Measurements from ENCODE around the gene GATAD2A.

The GATAD2A gene

GRCh38 chr19:19406878-19407632 is 1.6 kb downstream of the GATAD2A start:
- peak overlapping the region; percentile 94 for H3K4me3 Mint-ChIP-seq
- H3K9me3 Mint-ChIP-seq (ENCODE audit: low read depth): no peaks in the 10 kb centered on the region
- no peaks in the 10 kb centered on the region for H3K36me3 Mint-ChIP-seq
- H3K4me1 Mint-ChIP-seq (ENCODE audit: low read depth): peaks cover 73% of the 10 kb centered on the region
- peak overlapping the region; percentile 93 for H3K27ac Mint-ChIP-seq
- no peaks in the 10 kb centered on the region for H3K27me3 Mint-ChIP-seq

GRCh38 chr19:19407633-19407930 is 2.1 kb downstream of the GATAD2A start:
- Mint-ChIP-seq H3K4me1 (ENCODE audit: low read depth) (peaks cover 76% of the 10 kb centered on the region), H3K4me3 (peak overlapping the region; percentile 94), H3K36me3 (no peaks in the 10 kb centered on the region), H3K27ac (no peak overlapping the region), H3K9me3 (ENCODE audit: low read depth) (no peaks in the 10 kb centered on the region), H3K27me3 (no peaks in the 10 kb centered on the region)

GRCh38 chr19:19409205-19409604 is 3.7 kb downstream of the GATAD2A start:
- Mint-ChIP-seq H3K36me3 (no peaks in the 10 kb centered on the region), H3K27me3 (no peaks in the 10 kb centered on the region), H3K4me3 (peak overlapping the region; percentile 94), H3K9me3 (ENCODE audit: low read depth) (no peaks in the 10 kb centered on the region), H3K4me1 (ENCODE audit: low read depth) (peaks cover 79% of the 10 kb centered on the region), H3K27ac (peak overlapping the region; percentile 90)

- Mint-ChIP-seq H3K36me3 (no peaks in the 10 kb centered on the region), H3K27ac (peak overlapping the region; percentile 90), H3K9me3 (ENCODE audit: low read depth) (no peaks in the 10 kb centered on the region), H3K4me3 (peak overlapping the region; percentile 94), H3K27me3 (no peaks in the 10 kb centered on the region), H3K4me1 (ENCODE audit: low read depth) (peaks cover 77% of the 10 kb centered on the region)
These were observed 4.2 kb downstream of the GATAD2A start for GRCh38 chr19:19409631-19410030.

- Mint-ChIP-seq H3K36me3 (no peaks in the 10 kb centered on the region), H3K9me3 (ENCODE audit: low read depth) (no peaks in the 10 kb centered on the region), H3K27ac (peak overlapping the region; percentile 75), H3K27me3 (no peaks in the 10 kb centered on the region), H3K4me1 (ENCODE audit: low read depth) (peaks cover 75% of the 10 kb centered on the region), H3K4me3 (peak overlapping the region; percentile 42)
These were observed 5.4 kb downstream of the GATAD2A start for GRCh38 chr19:19410553-19411550.

GRCh38 chr19:19416280-19416679 is 10.8 kb downstream of the GATAD2A start:
- H3K27ac Mint-ChIP-seq: no peak overlapping the region
- H3K4me1 Mint-ChIP-seq (ENCODE audit: low read depth): peaks cover 70% of the 10 kb centered on the region
- H3K4me3 Mint-ChIP-seq: peak overlapping the region; percentile 47
- H3K9me3 Mint-ChIP-seq (ENCODE audit: low read depth): no peaks in the 10 kb centered on the region
- peaks cover 3% of the 10 kb centered on the region for H3K36me3 Mint-ChIP-seq
- H3K27me3 Mint-ChIP-seq: no peaks in the 10 kb centered on the region

GRCh38 chr19:19417046-19417445 is 11.6 kb downstream of the GATAD2A start:
- peaks cover 73% of the 10 kb centered on the region for H3K4me1 Mint-ChIP-seq (ENCODE audit: low read depth)
- no peak overlapping the region for H3K27ac Mint-ChIP-seq

GRCh38 chr19:19417628-19418245 is 12.3 kb downstream of the GATAD2A start:
- H3K4me3 Mint-ChIP-seq: peak overlapping the region; percentile 56
- H3K27me3 Mint-ChIP-seq: no peaks in the 10 kb centered on the region
- no peaks in the 10 kb centered on the region for H3K9me3 Mint-ChIP-seq (ENCODE audit: low read depth)
- H3K36me3 Mint-ChIP-seq: peaks cover 3% of the 10 kb centered on the region
- peak overlapping the region; percentile 80 for H3K27ac Mint-ChIP-seq
- H3K4me1 Mint-ChIP-seq (ENCODE audit: low read depth): peaks cover 74% of the 10 kb centered on the region

More at GRCh38 chr19:19417046-19417445, 11.6 kb downstream of the GATAD2A start:
- H3K4me3 Mint-ChIP-seq: no peak overlapping the region
- peaks cover 3% of the 10 kb centered on the region for H3K36me3 Mint-ChIP-seq
- H3K9me3 Mint-ChIP-seq (ENCODE audit: low read depth): no peaks in the 10 kb centered on the region
- no peaks in the 10 kb centered on the region for H3K27me3 Mint-ChIP-seq

- Mint-ChIP-seq H3K27ac (peak overlapping the region; percentile 80), H3K9me3 (ENCODE audit: low read depth) (no peaks in the 10 kb centered on the region), H3K4me1 (ENCODE audit: low read depth) (peaks cover 74% of the 10 kb centered on the region), H3K36me3 (peaks cover 3% of the 10 kb centered on the region), H3K4me3 (peak overlapping the region; percentile 60), H3K27me3 (no peaks in the 10 kb centered on the region)
These were observed 13.2 kb downstream of the GATAD2A start for GRCh38 chr19:19418555-19419260.

- H3K27ac Mint-ChIP-seq: peak overlapping the region; percentile 73
- peaks cover 3% of the 10 kb centered on the region for H3K36me3 Mint-ChIP-seq
- H3K27me3 Mint-ChIP-seq: no peaks in the 10 kb centered on the region
- no peaks in the 10 kb centered on the region for H3K9me3 Mint-ChIP-seq (ENCODE audit: low read depth)
- peaks cover 82% of the 10 kb centered on the region for H3K4me1 Mint-ChIP-seq (ENCODE audit: low read depth)
- H3K4me3 Mint-ChIP-seq: peak overlapping the region; percentile 25
These were observed 15.3 kb downstream of the GATAD2A start for GRCh38 chr19:19420570-19421298.

- Mint-ChIP-seq H3K4me1 (ENCODE audit: low read depth) (peaks cover 81% of the 10 kb centered on the region), H3K4me3 (no peak overlapping the region), H3K9me3 (ENCODE audit: low read depth) (no peaks in the 10 kb centered on the region), H3K27me3 (no peaks in the 10 kb centered on the region), H3K36me3 (peaks cover 3% of the 10 kb centered on the region), H3K27ac (peak overlapping the region; percentile 73)
These were observed 15.8 kb downstream of the GATAD2A start for GRCh38 chr19:19421299-19421696.

- H3K36me3 Mint-ChIP-seq: peaks cover 3% of the 10 kb centered on the region
- no peaks in the 10 kb centered on the region for H3K27me3 Mint-ChIP-seq
- H3K27ac Mint-ChIP-seq: peak overlapping the region; percentile 22
- peaks cover 81% of the 10 kb centered on the region for H3K4me1 Mint-ChIP-seq (ENCODE audit: low read depth)
- no peaks in the 10 kb centered on the region for H3K9me3 Mint-ChIP-seq (ENCODE audit: low read depth)
- no peak overlapping the region for H3K4me3 Mint-ChIP-seq
These were observed 16.7 kb downstream of the GATAD2A start for GRCh38 chr19:19422156-19422555.

GRCh38 chr19:19423322-19423721 is 17.8 kb downstream of the GATAD2A start:
- no peaks in the 10 kb centered on the region for H3K9me3 Mint-ChIP-seq (ENCODE audit: low read depth)
- H3K4me3 Mint-ChIP-seq: no peak overlapping the region
- no peak overlapping the region for H3K27ac Mint-ChIP-seq
- no peaks in the 10 kb centered on the region for H3K27me3 Mint-ChIP-seq
- peaks cover 79% of the 10 kb centered on the region for H3K4me1 Mint-ChIP-seq (ENCODE audit: low read depth)
- H3K36me3 Mint-ChIP-seq: peaks cover 3% of the 10 kb centered on the region

Data from activated naive CD8-positive, alpha-beta T cell (primary cell).